ENCODE data around the gene SMG7. TPM values are rescaled to one million over a fixed set of nuclear protein-coding genes. Genes with fewer than 3 reads are reported as not detected.

SMG7 gene
- total RNA-seq, 2 experiments from 2014 or later: 35.2 to 39.1 TPM

GRCh38 chr1:183567584-183567983 lies 95.3 kb downstream of the SMG7 start:
- ChIA-PET CTCF (no interaction called here), POLR2A (no interaction called here)
- Histone ChIP-seq H3K4me1 (ENCODE audit: insufficient read depth, low read length) (peaks cover 4% of the 10 kb centered on the region), H3K9me3 (ENCODE audit: control insufficient read depth in 1 of 2, insufficient read depth in 1 of 2, low read length in 2 of 2) (no peaks in the 10 kb centered on the region), H3K27me3 (ENCODE audit: control insufficient read depth in 1 of 2, insufficient read depth in 2 of 2, low read length in 2 of 2) (no peaks in the 10 kb centered on the region), H3K4me3 (ENCODE audit: low read length) (no peak overlapping the region), H3K27ac (ENCODE audit: low read depth in 1 of 2, low read length in 2 of 2) (no peak overlapping the region), H3K36me3 (ENCODE audit: insufficient read depth, low read length) (no peaks in the 10 kb centered on the region)
- Mint-ChIP-seq H3K4me3 (no peak overlapping the region), H3K4me1 (ENCODE audit: low read depth) (no peaks in the 10 kb centered on the region), H3K27me3 (no peaks in the 10 kb centered on the region), H3K36me3 (ENCODE audit: low read depth) (no peaks in the 10 kb centered on the region), H3K27ac (no peak overlapping the region), H3K9me3 (no peaks in the 10 kb centered on the region)
- ATAC-seq (ENCODE audit: poor library complexity) (no peak), DNase-seq (peak in 4 of 14 experiments; percentile 14 to 48 (median 36))
- TF ChIP-seq, protein P1, sequence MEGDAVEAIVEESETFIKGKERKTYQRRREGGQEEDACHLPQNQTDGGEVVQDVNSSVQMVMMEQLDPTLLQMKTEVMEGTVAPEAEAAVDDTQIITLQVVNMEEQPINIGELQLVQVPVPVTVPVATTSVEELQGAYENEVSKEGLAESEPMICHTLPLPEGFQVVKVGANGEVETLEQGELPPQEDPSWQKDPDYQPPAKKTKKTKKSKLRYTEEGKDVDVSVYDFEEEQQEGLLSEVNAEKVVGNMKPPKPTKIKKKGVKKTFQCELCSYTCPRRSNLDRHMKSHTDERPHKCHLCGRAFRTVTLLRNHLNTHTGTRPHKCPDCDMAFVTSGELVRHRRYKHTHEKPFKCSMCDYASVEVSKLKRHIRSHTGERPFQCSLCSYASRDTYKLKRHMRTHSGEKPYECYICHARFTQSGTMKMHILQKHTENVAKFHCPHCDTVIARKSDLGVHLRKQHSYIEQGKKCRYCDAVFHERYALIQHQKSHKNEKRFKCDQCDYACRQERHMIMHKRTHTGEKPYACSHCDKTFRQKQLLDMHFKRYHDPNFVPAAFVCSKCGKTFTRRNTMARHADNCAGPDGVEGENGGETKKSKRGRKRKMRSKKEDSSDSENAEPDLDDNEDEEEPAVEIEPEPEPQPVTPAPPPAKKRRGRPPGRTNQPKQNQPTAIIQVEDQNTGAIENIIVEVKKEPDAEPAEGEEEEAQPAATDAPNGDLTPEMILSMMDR (IDR thresholded peaks at IDR 0.05): no peak
- intact Hi-C loops (cut with DNase I, micrococcal nuclease): no loop called here

- H3K27me3 ChIP-seq (ENCODE audit: control insufficient read depth in 1 of 2, insufficient read depth in 2 of 2, low read length in 2 of 2): no peaks in the 10 kb centered on the region
- H3K4me1 ChIP-seq (ENCODE audit: insufficient read depth, low read length): peaks cover 4% of the 10 kb centered on the region
- H3K4me1 Mint-ChIP-seq (ENCODE audit: low read depth): no peaks in the 10 kb centered on the region
- TF ChIP-seq, protein P1 (IDR thresholded peaks at IDR 0.05): no peak
- POLR2A ChIA-PET: no interaction called here
- no peak overlapping the region for H3K4me3 ChIP-seq (ENCODE audit: low read length)
- ATAC-seq (ENCODE audit: poor library complexity) (no peak), DNase-seq (peak in 1 of 14 experiments; percentile 8)
- CTCF ChIA-PET: no interaction called here
- H3K27ac ChIP-seq (ENCODE audit: low read depth in 1 of 2, low read length in 2 of 2): no peak overlapping the region
- no peaks in the 10 kb centered on the region for H3K9me3 ChIP-seq (ENCODE audit: control insufficient read depth in 1 of 2, insufficient read depth in 1 of 2, low read length in 2 of 2)
- no peaks in the 10 kb centered on the region for H3K36me3 ChIP-seq (ENCODE audit: insufficient read depth, low read length)
- no peaks in the 10 kb centered on the region for H3K9me3 Mint-ChIP-seq
- no peaks in the 10 kb centered on the region for H3K36me3 Mint-ChIP-seq (ENCODE audit: low read depth)
- no peak overlapping the region for H3K27ac Mint-ChIP-seq
- H3K4me3 Mint-ChIP-seq: no peak overlapping the region
- intact Hi-C loops (cut with DNase I, micrococcal nuclease): no loop called here
- H3K27me3 Mint-ChIP-seq: no peaks in the 10 kb centered on the region
These were observed 96.1 kb downstream of the SMG7 start for GRCh38 chr1:183568176-183569021.

GRCh38 chr1:183569141-183569540 lies 96.8 kb downstream of the SMG7 start:
- no peak for ATAC-seq (ENCODE audit: poor library complexity)
- H3K4me3 ChIP-seq (ENCODE audit: low read length): no peak overlapping the region
- H3K36me3 ChIP-seq (ENCODE audit: insufficient read depth, low read length): no peaks in the 10 kb centered on the region
- TF ChIP-seq, protein P1 (IDR thresholded peaks at IDR 0.05): no peak
- CTCF ChIA-PET: no interaction called here
- no peaks in the 10 kb centered on the region for H3K9me3 ChIP-seq (ENCODE audit: control insufficient read depth in 1 of 2, insufficient read depth in 1 of 2, low read length in 2 of 2)
- Mint-ChIP-seq H3K27ac (no peak overlapping the region), H3K9me3 (no peaks in the 10 kb centered on the region), H3K4me1 (ENCODE audit: low read depth) (no peaks in the 10 kb centered on the region), H3K4me3 (no peak overlapping the region), H3K36me3 (ENCODE audit: low read depth) (no peaks in the 10 kb centered on the region), H3K27me3 (no peaks in the 10 kb centered on the region)
- H3K27ac ChIP-seq (ENCODE audit: low read depth in 1 of 2, low read length in 2 of 2): no peak overlapping the region
- no peak for DNase-seq
- H3K4me1 ChIP-seq (ENCODE audit: insufficient read depth, low read length): peaks cover 4% of the 10 kb centered on the region
- intact Hi-C loops (cut with DNase I, micrococcal nuclease): no loop called here
- POLR2A ChIA-PET: no interaction called here
- no peaks in the 10 kb centered on the region for H3K27me3 ChIP-seq (ENCODE audit: control insufficient read depth in 1 of 2, insufficient read depth in 2 of 2, low read length in 2 of 2)
